GM18517 (cell line): ENCODE measurements around the gene EID1.

Experiments used
- ATAC-seq: cut with Tn5 transposase; IDR thresholded peaks from one replicate; pipeline ENCODE4 v1.9.1; 2021; ENCODE audit warnings: mild to moderate bottlenecking, moderate library complexity; ENCODE audit not compliant: unreplicated experiment

EID1 gene

GRCh38 chr15:48868536-48868935 lies 9.4 kb upstream of the EID1 start:
- ATAC-seq = no peak

- ATAC-seq = no peak
Measured at GRCh38 chr15:48869966-48870365, 8.0 kb upstream of the EID1 start.

GRCh38 chr15:48871542-48871941 lies 6.4 kb upstream of the EID1 start:
- ATAC-seq = no peak

- no peak for ATAC-seq
Measured at GRCh38 chr15:48872632-48873031, 5.3 kb upstream of the EID1 start.

DNA sequence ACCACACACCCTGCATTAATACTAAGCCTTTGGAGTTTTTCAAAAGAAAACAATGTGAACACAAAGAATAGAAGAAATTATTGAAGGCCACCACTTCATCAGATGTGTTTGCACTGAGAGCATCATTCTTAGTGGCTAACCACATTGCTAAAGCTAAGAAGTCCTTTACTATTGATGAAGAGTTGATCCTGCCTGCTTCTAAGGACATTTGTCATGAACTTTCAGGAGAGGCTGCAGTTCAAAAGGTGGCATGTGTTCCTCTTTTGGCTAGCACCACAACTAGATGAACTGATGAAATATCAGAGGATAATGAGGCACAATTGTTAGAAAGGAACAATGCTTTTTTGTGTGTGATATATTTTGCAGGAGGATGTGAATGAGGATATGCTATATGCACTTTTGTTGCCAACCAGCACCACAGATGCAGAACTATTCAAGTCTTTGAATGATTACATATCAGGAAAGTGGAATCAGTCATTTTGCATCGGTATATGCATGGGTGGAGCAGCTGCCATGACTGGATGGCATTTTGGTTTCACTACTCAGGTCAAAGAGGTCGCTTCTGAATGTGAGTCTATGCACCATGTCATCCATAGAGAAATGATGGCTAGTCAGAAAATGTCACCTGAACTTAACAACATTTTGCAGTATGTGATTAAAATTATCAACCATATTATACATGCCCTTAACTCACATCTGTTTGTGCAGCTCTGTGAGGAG lies 2.5 kb upstream of the EID1 start:
- no peak for ATAC-seq

DNA sequence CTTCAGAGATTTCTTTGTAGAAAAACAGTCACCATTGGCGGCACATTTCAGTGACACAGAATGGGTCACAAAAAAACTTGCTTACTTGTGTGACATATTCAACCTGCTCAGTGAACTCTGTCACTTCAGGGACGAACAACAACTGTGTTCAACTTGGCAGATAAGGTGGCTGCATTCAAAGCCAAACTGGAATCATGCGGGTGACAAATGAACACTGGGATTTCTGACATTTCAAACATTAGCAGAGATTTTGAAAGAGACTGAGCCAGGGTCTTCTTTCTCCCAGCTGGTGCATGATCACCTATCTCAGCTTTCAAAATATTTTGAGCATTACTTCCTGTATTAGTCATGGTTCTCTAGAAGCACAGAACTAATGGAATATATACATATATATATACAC lies 1.9 kb upstream of the EID1 start:
- no peak for ATAC-seq

DNA sequence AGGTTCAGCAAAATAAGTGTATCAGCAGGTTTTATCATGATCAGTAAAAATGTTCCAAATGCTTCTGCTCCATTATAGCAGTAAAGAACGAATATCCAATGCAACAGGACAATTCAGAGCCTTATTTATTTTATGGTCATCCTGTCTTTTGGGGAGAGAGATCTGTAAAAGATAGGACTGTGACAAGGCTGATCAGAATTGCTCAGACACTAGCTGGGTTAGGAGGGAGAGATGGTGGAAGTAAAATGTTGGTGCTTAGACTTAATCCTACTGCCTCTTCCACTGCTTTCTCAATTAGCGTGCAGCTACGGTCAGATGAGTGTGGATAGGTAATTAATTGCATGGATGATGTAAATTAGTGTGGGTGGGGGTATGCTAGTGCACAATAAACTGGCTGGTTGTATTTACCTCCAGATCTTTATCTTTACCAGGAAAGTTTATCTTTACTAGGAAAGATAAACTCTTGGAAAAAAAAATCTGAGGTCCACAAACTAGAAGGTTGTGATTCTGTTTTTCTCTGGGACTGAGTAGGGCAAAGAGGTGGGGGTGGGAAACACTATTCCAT lies 2.2 kb downstream of the EID1 start:
- ATAC-seq = no peak

- ATAC-seq = no peak
Measured at GRCh38 chr15:48883699-48884098, 5.8 kb downstream of the EID1 start.

DNA sequence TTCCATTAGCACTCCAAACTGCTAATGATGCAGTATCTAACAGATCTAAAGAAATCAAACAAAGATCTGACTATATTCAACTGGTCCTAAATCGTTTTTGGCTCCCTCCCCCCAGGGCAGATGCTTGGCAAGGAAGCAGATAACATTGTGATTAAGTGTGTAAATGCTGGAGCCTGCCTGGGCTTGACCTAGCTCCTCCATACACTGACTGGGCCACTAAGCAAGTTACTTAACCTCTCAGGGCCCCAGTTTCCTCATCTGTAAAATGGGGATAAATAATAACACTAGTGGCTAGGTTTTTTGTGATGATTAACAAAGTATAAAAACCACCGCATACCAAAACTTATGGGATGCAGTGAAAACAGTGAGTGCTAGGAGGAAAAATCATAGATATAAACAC lies 9.2 kb downstream of the EID1 start:
- ATAC-seq = no peak

DNA sequence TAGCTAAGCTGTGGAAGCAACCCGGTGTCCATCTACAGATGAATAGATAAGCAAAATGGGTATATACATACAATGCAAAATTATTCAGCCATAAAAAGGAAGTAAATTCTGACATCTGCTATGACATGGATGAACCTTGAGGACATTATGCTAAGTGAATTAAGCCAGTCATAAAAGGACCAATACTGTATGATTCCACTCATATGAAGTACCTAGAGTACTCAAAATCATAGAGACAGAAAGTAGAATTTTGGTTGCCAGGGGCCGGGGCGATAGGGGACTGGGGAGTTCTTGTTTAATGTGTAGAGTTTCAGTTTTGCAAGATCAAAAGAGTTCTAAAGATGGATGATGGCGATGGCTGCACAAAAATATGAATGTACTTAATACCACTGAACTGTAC lies 10.3 kb downstream of the EID1 start:
- ATAC-seq = no peak

GRCh38 chr15:48888836-48889235 lies 10.9 kb downstream of the EID1 start:
- ATAC-seq = no peak

DNA sequence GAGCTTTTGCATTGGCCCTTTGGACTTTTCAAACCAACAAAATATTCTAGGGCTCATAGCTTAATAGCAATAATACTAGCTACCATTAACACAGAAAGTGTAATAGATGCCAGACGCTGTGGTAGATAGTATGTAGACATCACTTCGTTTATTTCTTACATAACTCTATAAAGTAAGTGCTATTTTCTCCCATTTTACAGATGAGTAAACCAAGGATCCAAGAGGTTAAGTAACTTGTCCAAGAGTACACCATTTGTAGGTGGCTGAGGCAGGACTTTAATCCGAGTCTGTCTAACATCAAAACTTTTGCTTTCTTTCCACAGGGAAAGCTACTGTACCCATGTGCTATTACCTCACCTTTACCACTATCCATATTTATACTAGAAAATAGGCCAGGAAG lies 12.0 kb downstream of the EID1 start:
- no peak for ATAC-seq

DNA sequence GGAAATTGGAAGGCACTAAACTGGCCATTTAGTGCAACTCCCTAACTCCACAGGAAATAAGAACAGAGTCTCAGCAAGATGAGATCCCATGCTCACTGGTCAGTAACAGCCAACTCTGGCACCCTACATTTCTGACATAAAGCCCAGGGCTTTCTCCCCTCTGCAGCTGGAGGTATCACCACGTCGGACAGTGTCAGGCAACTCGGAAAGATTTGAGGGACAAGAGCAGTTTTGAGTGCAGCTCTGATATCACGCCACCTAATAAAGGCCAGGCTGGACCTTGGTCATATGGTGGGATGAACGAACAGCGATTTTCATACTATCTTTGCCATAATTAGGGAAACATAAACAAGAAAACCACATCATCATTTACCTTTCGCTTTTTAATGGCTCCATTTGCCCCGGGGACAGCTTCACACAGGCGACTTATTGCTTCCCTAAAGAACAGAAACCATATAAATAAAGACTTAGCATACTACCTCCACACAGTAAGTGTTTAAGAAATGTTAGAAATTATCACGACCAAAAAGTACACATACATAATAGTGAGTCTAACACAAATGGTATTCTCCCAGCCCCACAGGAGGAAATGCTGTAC lies 12.5 kb downstream of the EID1 start:
- no peak for ATAC-seq

GRCh38 chr15:48891232-48891765 lies 13.4 kb downstream of the EID1 start:
- no peak for ATAC-seq

DNA sequence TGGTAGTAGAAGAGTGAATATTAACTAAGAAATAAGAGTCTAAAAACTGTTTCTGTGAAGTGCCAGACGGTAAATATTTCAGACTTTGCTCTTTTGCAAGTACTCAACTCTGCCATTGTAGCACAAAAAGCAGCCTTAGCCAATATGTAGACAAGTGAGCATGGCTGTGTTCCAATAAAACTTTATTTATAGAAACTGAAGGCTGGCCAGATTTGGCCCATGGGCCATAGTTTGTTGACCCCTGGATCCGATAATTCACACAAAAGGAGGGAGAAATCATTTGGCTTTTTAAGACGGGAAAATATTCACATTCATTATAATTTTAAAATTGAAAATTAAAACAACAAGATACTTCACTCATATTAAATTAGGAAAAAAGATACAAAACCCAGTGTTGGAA lies 15.4 kb downstream of the EID1 start:
- no peak for ATAC-seq

DNA sequence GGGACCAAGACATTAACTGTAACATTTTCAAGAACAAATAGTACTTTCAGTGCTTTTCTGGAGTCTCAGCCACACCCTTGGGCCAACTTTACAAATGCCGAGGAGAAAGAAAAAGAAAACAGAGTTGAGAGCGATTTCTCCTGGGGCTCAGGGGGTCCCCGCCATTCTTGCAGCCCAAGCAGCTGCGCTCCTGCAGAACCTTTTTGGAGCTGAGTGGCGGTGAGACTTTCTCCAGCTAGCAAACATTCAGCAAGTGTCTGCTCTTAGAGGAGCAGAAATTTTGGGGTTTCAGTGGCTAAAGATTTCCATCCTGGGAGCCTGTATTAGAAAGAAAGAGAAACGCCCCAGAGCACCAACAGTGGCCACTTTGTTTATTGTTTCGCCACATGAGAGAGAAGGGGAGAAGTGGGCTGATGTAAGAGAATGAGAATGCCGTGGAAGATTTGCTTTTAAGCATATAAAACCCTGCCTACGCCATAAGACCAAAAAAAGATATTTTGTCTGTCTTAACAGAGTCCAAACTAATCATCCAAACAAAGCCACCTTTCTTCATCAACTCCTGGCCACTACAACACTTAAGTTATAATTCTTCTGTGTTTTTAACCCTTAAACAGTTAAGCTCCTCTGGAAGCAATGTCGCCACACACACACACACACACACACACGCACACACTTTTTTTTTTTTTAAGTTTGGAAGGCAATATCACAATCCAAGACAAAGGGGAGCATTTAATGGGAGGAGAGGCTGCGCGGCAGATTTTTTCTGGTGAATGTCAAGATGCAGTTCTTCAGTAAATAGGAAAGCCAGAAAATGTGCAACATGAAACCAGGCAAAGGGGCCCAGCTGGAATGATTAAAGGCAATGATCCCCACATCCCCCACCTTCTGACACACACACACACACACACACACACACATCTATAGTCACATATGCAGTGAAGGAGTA lies 19.2 kb downstream of the EID1 start:
- ATAC-seq = no peak

DNA sequence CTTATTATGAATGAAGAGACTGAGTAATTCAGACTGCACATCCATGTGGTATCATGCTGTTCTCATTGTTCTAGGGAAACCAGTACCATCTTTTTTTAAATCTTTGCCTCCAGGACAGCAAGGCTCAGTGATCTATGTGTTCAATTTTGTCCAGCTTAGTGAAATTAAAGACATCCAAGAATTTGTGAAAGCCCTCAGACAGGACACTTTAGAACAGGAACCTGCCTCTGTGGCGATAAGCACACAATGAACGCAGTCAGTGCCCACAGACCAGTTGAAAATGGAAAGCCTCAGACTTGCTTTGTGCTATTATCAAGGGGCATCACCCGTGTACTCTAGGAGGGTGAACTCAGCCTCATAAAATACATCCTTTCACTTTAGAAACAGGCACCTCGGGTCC lies 20.1 kb downstream of the EID1 start:
- no peak for ATAC-seq

- ATAC-seq = no peak
Measured at GRCh38 chr15:48898446-48898845, 20.5 kb downstream of the EID1 start.

GRCh38 chr15:48899793-48900192 lies 21.9 kb downstream of the EID1 start:
- no peak for ATAC-seq

DNA sequence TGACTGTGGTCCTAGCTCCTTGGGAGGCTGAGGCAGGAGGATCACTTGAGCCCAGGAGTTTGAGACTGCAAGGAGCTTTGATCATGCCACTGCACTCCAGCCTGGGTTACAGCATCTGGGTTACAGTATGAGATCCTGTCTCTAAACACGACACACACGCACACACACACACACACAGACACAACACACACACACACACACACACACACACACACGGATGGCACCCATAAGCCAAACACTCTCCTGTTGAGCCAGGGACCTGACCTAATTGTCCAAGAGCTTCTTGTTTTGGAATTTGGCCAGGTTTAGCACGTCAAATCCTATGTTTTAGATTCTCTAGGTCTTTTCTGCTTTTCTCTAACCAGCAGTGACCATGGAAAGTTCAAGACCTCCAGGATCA lies 26.8 kb downstream of the EID1 start:
- no peak for ATAC-seq

- no peak for ATAC-seq
Measured at GRCh38 chr15:48905216-48905615, 27.3 kb downstream of the EID1 start.
